Natural killer cell (primary cell): ENCODE measurements around the gene RAB31. TPM values are rescaled to one million over a fixed set of nuclear protein-coding genes. Genes with fewer than 3 reads are reported as not detected.

Experiments used
- ATAC-seq, 3 donors: fragments of 150-1000 bp in 2 of 3; fragments of 200-7000 bp in 1 of 3; cut with Tn5 transposase; 1 replicate in 1 of 3; 2 replicates in 2 of 3; pipeline ENCODE4 v1.10.0; 2021; ENCODE audit warnings: mild to moderate bottlenecking in 2 of 3, moderate library complexity in 2 of 3
- DNase-seq, 2 donors: peaks; one replicate each; pipeline versions ENCODE4 v3.0.0 to v3.0.0-alpha.2; 2013 to 2021; ENCODE audit warnings: mixed read lengths in 1 of 2
- H3K27ac ChIP-seq: one replicate; pipeline ENCODE4 v1.5.1; 2013; ENCODE audit warnings: mild to moderate bottlenecking, low read length
- H3K27me3 ChIP-seq: one replicate; pipeline ENCODE4 v1.6.1; 2013; ENCODE audit warnings: low read length; ENCODE audit not compliant: control insufficient read depth, insufficient read depth
- H3K36me3 ChIP-seq: one replicate; pipeline ENCODE4 v1.6.1; 2013; ENCODE audit warnings: low read length; ENCODE audit not compliant: control insufficient read depth, insufficient read depth
- H3K4me1 ChIP-seq: one replicate; pipeline ENCODE4 v1.6.1; 2013; ENCODE audit warnings: low read length; ENCODE audit not compliant: control insufficient read depth, insufficient read depth
- H3K4me3 ChIP-seq: one replicate; pipeline ENCODE4 v1.5.1; 2013; ENCODE audit warnings: low read length
- H3K9me3 ChIP-seq: one replicate; pipeline ENCODE4 v1.6.1; 2013; ENCODE audit warnings: low read length; ENCODE audit not compliant: control insufficient read depth, insufficient read depth
- H3K27ac Mint-ChIP-seq, 2 donors: one replicate each; pipeline ENCODE4 v1.8.0; 2022; ENCODE audit warnings: mild to moderate bottlenecking in 2 of 2, mixed read lengths in 2 of 2, moderate library complexity in 1 of 2
- H3K27me3 Mint-ChIP-seq, 2 donors: one replicate each; pipeline ENCODE4 v1.8.0; 2022; ENCODE audit warnings: low read depth in 2 of 2, mixed read lengths in 2 of 2
- H3K36me3 Mint-ChIP-seq: one replicate; pipeline ENCODE4 v1.8.0; 2022; ENCODE audit warnings: mixed read lengths
- H3K4me1 Mint-ChIP-seq, 2 donors: one replicate each; pipeline ENCODE4 v1.8.0; 2022; ENCODE audit warnings: mixed read lengths in 2 of 2
- H3K4me3 Mint-ChIP-seq: one replicate; pipeline ENCODE4 v1.8.0; 2022; ENCODE audit warnings: mild to moderate bottlenecking, moderate library complexity, mixed read lengths
- H3K9me3 Mint-ChIP-seq, 2 donors: one replicate each; pipeline ENCODE4 v1.8.0; 2022; ENCODE audit warnings: mixed read lengths in 2 of 2
- WGBS: methylation state at CpG from one replicate; pipeline ENCODE4 v1.1.7; 2013; ENCODE audit warnings: missing lambda C conversion rate; ENCODE audit not compliant: insufficient coverage; 5-methylcytosine and 5-hydroxymethylcytosine counted together
- intact Hi-C: fragments of 100-400 bp; cut with micrococcal nuclease; formaldehyde crosslinking; loops from one replicate; pipeline ENCODE4 v1.14.2; 2022
- total RNA-seq, 4 donors: library from RNA; stranded (reverse); fragments of 120-200 nt in 1 of 4; gene quantifications; one replicate each; pipeline versions ENCODE4 v1.2.3 to v1.2.4, GENCODE V29; 2013 to 2022
- TF ChIP-seq, protein P1 (sequence below): fragments of 200-600 bp; IDR thresholded peaks from one replicate; pipeline ENCODE4 v1.8.0; 2022; ENCODE audit warnings: antibody characterized with exemption

The RAB31 gene
- total RNA-seq, 3 donors from 2014 or later (not counting 1 experiment from before 2014, with no cell fraction given): 5.3 to 26.1 (median 9.9) TPM

- H3K9me3 ChIP-seq: no peaks in the 10 kb centered on the region
- no peaks in the 10 kb centered on the region for H3K4me1 ChIP-seq
- TF ChIP-seq, protein P1, sequence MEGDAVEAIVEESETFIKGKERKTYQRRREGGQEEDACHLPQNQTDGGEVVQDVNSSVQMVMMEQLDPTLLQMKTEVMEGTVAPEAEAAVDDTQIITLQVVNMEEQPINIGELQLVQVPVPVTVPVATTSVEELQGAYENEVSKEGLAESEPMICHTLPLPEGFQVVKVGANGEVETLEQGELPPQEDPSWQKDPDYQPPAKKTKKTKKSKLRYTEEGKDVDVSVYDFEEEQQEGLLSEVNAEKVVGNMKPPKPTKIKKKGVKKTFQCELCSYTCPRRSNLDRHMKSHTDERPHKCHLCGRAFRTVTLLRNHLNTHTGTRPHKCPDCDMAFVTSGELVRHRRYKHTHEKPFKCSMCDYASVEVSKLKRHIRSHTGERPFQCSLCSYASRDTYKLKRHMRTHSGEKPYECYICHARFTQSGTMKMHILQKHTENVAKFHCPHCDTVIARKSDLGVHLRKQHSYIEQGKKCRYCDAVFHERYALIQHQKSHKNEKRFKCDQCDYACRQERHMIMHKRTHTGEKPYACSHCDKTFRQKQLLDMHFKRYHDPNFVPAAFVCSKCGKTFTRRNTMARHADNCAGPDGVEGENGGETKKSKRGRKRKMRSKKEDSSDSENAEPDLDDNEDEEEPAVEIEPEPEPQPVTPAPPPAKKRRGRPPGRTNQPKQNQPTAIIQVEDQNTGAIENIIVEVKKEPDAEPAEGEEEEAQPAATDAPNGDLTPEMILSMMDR: no peak
- Mint-ChIP-seq H3K27me3 (peaks cover 3 to 7% of the 10 kb centered on the region in 2 donors), H3K27ac (no peak overlapping the region), H3K36me3 (no peaks in the 10 kb centered on the region), H3K4me3 (no peak overlapping the region), H3K4me1 (no peaks in the 10 kb centered on the region), H3K9me3 (no peaks in the 10 kb centered on the region)
- WGBS: 100% methylated on average over 1 of the region's 1 CpG
- H3K4me3 ChIP-seq: no peak overlapping the region
- no peak for ATAC-seq
- no peaks in the 10 kb centered on the region for H3K27me3 ChIP-seq
- no peak for DNase-seq
- H3K36me3 ChIP-seq: no peaks in the 10 kb centered on the region
- no peak overlapping the region for H3K27ac ChIP-seq
- intact Hi-C loops: no loop called here
Measured at GRCh38 chr18:9787036-9787435, 78.9 kb downstream of the RAB31 start.

GRCh38 chr18:9787712-9788111 is 79.6 kb downstream of the RAB31 start:
- WGBS: 83% methylated on average over 3 of the region's 6 CpGs
- no peak overlapping the region for H3K27ac Mint-ChIP-seq

GRCh38 chr18:9788140-9788539 is 80.0 kb downstream of the RAB31 start:
- no peaks in the 10 kb centered on the region for H3K4me1 Mint-ChIP-seq
- H3K27ac ChIP-seq: no peak overlapping the region
- no peak for DNase-seq

More at GRCh38 chr18:9787712-9788111, 79.6 kb downstream of the RAB31 start:
- ATAC-seq (no peak), DNase-seq (no peak)
- Histone ChIP-seq H3K36me3 (no peaks in the 10 kb centered on the region), H3K4me3 (no peak overlapping the region), H3K27me3 (no peaks in the 10 kb centered on the region), H3K27ac (no peak overlapping the region), H3K9me3 (no peaks in the 10 kb centered on the region), H3K4me1 (no peaks in the 10 kb centered on the region)
- intact Hi-C loops: no loop called here
- Mint-ChIP-seq H3K27me3 (peaks cover 3 to 7% of the 10 kb centered on the region in 2 donors), H3K36me3 (no peaks in the 10 kb centered on the region), H3K4me3 (no peak overlapping the region), H3K9me3 (no peaks in the 10 kb centered on the region), H3K4me1 (no peaks in the 10 kb centered on the region)
- TF ChIP-seq, protein P1: no peak

GRCh38 chr18:9788860-9789259 is 80.8 kb downstream of the RAB31 start:
- Mint-ChIP-seq H3K27ac (no peak overlapping the region), H3K36me3 (no peaks in the 10 kb centered on the region), H3K9me3 (no peaks in the 10 kb centered on the region), H3K4me3 (no peak overlapping the region), H3K27me3 (peaks cover 3 to 7% of the 10 kb centered on the region in 2 donors), H3K4me1 (no peaks in the 10 kb centered on the region)
- Histone ChIP-seq H3K4me1 (no peaks in the 10 kb centered on the region), H3K9me3 (no peaks in the 10 kb centered on the region), H3K4me3 (no peak overlapping the region), H3K27ac (no peak overlapping the region), H3K27me3 (no peaks in the 10 kb centered on the region), H3K36me3 (no peaks in the 10 kb centered on the region)
- 100% methylated on average over 1 of the region's 2 CpGs for WGBS
- intact Hi-C loops: no loop called here
- DNase-seq: no peak
- no peak for ATAC-seq
- TF ChIP-seq, protein P1: no peak

More at GRCh38 chr18:9788140-9788539, 80.0 kb downstream of the RAB31 start:
- no peak for ATAC-seq
- no peaks in the 10 kb centered on the region for H3K27me3 ChIP-seq
- TF ChIP-seq, protein P1: no peak
- H3K9me3 Mint-ChIP-seq: no peaks in the 10 kb centered on the region
- intact Hi-C loops: no loop called here
- H3K4me1 ChIP-seq: no peaks in the 10 kb centered on the region
- whole genome bisulfite sequencing: no CpG with 5 or more reads among the region's 1 CpG
- peaks cover 3 to 7% of the 10 kb centered on the region in 2 donors for H3K27me3 Mint-ChIP-seq
- H3K36me3 Mint-ChIP-seq: no peaks in the 10 kb centered on the region
- no peak overlapping the region for H3K4me3 Mint-ChIP-seq
- H3K36me3 ChIP-seq: no peaks in the 10 kb centered on the region
- no peak overlapping the region for H3K4me3 ChIP-seq
- H3K9me3 ChIP-seq: no peaks in the 10 kb centered on the region
- H3K27ac Mint-ChIP-seq: no peak overlapping the region
